ENCODE data around the gene TBCE.

Gene TBCE, protein sequence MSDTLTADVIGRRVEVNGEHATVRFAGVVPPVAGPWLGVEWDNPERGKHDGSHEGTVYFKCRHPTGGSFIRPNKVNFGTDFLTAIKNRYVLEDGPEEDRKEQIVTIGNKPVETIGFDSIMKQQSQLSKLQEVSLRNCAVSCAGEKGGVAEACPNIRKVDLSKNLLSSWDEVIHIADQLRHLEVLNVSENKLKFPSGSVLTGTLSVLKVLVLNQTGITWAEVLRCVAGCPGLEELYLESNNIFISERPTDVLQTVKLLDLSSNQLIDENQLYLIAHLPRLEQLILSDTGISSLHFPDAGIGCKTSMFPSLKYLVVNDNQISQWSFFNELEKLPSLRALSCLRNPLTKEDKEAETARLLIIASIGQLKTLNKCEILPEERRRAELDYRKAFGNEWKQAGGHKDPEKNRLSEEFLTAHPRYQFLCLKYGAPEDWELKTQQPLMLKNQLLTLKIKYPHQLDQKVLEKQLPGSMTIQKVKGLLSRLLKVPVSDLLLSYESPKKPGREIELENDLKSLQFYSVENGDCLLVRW

DNA sequence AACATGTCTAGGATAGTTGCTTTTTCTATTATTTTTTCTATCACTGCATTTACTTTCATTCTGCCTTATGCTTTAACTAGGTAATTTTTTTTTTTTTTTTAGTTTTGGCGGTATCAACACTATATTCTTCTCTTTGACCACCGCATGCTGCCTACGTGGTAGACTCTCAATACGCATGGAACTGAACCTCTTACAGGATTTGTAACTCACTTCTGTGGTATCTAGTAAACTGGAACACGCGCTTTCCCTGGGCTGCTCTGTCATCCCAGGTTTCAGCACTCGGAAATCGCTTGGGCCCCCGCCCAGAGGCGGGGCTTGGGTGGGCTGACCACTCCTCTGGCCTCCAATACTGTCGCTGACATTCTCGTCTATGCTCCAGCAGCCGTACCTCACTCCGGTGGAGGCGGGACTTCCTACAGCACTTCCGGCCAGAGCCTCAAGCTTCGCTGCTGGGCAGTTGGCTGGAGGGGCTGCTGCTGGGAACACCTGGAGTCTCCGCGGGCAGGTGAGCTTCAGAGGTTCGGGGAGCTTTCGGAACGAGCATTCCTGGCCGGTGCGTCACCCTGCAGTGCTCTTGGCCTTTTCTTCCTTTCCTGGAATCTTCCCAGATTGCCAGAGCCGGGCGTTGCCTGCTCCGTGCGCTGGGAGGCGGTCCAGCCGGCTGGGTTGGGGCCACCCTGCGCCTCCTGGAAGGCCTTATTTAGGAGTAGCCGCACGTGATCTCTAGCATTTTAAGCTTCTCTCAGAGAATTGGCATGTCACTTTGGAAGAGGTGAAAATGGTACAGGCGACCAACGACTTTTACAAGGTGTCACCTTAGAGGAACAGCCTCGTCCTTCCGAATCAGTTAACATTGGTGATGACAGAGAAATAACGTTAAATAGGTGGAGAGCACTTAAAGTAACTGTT, at the start of gene TBCE:
Gene TBCE, plus strand, starts transcription at position 428 of the 909 bp plus-strand sequence. CDS start 12,623 bp downstream, outside the sequence.
- DNase-seq (ENCODE audit: low read depth in 1 of 2, low spot score in 1 of 2): peak; percentile 61 to 72

DNA sequence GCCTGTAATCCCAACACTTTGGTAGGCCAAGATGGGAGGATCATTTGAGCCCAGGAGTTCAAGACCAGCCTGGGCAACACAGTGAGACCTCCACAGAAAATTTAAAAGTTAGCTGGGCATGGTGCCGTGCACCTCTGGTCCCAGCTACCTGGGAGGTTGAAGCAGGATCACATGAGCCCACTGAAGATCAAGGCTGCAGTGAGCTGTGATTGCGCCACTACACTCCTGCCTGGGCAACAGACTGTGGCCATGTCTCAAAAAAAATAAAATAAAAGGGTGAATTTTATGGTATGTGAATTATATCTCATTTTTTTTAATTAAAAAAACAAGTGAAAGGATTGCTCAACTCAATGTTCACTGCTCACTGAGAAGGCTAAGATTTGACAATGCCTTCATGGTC, 48.0 kb upstream of the TBCE start:
- no peak for DNase-seq (ENCODE audit: low read depth in 1 of 2, low spot score in 1 of 2)

DNA sequence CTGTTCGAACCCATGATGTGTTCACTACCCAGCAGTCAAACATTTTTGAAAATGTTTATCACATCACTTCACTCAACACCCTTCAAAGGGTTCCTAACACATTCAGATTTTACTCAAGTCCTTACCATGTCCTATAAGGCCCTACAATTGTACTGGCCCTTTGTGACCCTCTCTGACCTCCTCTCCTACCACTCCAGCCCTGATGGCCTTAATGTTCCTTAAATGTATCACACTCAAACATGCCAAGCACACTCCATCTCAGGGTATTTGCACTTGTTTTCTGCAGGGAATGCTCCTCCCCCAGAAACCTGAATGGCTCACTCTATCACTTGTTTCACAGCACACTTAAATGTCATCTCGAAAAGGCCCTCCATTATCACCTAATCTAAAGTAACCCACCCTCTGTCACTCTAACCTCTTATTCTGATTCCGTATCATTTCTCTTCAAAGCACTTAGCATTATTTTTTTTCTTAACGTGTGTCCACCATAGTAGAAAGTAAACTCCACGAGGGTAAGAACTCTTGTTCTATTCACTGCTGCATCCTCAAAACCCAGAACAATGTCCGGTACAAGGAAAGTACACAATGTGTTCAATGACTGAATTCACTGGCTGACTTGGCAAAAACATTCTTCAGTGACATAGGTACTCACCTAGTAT, 46.6 kb upstream of the TBCE start:
- DNase-seq (ENCODE audit: low read depth in 1 of 2, low spot score in 1 of 2): no peak

DNA sequence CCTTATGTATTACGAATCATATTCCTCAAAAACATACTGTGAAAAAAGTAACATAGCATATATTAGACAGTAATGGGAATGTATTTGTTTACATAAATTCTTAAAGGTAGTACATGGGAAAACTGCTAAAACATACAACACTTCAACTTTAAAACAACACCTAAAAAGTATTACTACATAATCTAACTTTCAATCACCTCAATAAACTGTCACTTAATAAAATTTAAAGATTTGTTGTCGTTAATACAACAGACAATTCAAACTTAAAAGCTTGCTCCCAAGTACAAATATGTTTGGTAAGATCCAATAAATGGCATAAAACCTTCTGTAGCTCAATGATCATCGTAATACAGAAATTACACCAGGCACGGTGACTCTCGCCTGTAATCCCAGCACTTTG, 42.9 kb upstream of the TBCE start:
- no peak for DNase-seq (ENCODE audit: low read depth in 1 of 2, low spot score in 1 of 2)

DNA sequence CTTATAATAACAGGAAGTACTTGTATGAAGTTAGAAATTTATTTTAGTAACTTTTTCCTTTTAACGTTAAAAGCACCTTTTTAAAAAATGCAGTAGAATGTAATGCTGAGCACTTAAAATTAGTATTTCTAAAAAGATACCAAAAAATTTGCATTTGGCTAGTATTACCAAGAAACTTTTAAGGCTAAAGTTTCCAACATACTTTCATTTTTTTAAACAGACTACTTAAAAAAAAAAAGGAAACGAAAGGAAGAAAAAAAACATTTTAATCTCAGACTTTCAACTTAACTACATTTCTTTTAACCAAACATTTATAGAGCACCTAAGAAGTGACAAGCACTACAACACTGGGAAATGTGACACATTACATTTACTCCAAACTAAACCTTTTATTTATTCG, 42.1 kb upstream of the TBCE start:
- no peak for DNase-seq (ENCODE audit: low read depth in 1 of 2, low spot score in 1 of 2)

DNA sequence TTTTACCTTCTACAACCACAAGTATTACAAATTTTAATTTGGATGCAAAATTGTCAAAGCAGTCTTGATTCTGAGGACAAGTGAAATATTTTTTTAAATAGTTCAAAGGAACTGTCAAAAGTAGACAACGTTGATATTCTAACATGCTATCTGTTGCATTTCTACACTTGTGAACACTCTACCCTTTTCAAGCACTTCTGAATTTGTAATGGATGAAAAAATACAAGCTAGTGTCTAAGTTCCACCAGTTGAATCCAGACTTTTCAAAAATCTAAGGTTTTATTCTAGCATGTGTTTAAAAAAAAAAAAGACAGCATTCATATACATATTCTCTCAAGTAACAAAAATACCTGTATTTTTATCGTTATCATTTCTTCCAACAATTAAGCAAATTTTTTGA, 41.4 kb upstream of the TBCE start:
- no peak for DNase-seq (ENCODE audit: low read depth in 1 of 2, low spot score in 1 of 2)

DNA sequence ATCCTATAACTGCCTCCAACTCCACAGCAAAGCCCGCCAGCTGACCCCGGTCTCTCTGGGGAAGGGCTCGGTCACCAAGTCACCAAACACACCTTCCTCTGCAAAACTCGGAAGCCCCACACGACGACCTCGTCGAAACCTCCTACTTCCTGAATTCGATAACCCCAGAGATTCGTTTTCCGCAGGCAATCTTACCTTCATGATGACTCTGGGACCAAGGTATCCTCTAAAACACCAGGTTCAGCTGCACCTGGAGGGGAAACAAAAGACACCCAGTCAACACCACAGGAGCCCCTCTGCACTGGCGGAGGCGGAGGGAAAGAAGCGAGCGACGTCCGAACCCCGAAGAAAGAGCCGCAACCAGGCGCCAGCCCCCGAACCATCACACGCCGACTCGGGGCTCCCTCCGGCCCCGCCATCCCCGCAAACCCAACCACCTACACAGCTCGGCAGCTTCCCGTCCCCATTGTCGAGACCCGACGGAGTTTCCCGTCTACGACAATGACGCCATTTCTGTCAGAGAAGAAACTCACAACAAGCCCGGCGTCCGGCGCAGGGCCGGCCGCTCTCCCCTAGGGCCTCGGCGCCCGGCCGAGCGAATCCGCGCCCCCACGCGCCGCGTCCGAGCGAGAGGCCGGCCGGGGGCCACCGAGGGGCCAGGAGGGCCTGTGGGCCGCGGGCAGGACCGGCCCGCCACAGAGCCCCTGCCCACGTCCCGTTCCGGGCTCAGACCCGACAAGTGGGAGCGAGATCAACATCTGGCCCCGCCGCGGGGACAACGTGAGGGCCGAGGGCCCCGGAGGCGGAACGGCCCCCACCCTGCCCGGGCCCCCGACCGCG, 40.3 kb upstream of the TBCE start:
- peak; percentile 32 to 53 for DNase-seq (ENCODE audit: low read depth in 1 of 2, low spot score in 1 of 2)

DNA sequence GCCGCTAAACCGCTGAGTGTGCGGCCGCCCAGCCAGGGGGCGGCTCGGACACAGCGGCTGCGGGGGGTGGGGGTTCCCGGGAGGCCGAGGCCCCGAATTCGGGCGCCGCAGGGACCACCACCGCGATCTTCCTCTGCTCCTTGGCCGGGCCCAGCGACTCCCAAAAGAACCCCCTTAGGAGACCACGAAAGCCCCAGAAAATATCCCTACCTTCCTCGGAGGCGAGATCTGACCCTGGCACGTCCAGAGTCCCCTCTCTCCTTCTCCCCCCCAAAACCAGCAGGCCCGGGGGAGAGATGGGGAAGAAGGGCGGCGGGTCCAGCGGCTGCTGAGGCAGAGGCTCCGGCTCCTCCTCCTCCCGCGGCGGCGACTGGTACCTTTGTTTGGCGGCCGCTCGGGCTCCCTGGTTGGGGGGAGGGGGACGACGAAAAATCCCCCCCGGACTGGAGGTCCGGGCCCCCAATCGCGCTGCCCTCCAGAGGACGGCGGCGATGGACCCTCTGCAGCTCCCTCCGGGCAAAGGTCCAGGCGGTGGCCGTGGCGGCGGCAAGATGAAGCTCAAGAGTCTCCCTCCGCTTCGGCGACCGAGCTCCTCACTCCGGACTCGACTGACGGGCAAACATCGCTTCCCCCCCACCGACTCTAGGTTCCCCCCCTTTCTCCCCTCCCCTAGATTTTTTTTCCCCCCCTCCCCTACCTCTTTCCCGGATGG, 39.5 kb upstream of the TBCE start, which contains the start of gene ARID4B:
Gene ARID4B, minus strand, starts transcription at position 621 of the 712 bp plus-strand sequence. CDS start 1,260 bp downstream, outside the sequence.
- peak in 1 of 2 donors; percentile 24 for DNase-seq (ENCODE audit: low read depth in 1 of 2, low spot score in 1 of 2)

DNA sequence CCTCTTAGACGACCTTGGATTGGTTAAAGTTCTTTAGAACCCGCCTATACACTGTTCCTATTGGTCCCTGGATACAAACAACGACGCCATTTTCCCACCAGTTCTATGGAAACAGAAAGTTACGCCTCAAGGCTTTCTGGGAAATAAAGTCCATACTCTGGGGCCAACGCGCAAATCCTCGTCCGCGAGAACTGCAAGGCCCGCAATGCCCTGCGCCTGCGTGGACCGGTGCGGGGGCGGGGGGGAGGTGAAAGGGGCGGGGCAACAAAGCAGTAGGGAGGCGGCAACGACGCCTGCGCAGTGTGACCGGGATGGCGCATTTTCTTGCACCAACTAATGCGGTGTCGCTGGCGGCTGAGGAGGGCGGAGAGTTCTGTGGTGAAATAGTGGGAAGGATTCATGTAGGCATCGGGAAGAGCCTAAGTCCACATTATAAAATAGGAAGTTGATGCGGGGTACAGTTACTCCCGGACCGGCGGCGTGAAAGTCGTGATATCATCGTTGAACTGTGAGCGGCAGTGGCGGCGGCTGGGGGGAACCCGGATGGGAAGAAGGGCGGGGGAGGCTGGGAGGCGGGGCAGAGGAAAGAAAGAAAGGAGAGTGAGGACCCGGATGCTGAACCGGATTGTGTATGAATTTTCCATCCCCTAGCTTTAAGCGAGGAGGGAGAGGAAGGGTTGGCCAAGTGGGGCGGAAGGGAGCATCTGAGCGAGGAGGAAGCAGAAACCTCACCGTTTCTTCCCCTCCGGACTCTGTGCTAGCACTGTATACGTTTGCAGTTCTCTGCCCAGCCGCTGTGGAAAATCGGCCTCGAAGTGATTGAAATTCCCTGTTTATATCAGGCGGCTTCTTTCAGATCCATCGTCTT, 38.7 kb upstream of the TBCE start, which contains the start of gene GGPS1:
Gene GGPS1, plus strand, starts transcription at position 300 of the 868 bp plus-strand sequence. CDS start 6,695 bp downstream, outside the sequence.
- peak; percentile 97 to 98 for DNase-seq (ENCODE audit: low read depth in 1 of 2, low spot score in 1 of 2)

DNA sequence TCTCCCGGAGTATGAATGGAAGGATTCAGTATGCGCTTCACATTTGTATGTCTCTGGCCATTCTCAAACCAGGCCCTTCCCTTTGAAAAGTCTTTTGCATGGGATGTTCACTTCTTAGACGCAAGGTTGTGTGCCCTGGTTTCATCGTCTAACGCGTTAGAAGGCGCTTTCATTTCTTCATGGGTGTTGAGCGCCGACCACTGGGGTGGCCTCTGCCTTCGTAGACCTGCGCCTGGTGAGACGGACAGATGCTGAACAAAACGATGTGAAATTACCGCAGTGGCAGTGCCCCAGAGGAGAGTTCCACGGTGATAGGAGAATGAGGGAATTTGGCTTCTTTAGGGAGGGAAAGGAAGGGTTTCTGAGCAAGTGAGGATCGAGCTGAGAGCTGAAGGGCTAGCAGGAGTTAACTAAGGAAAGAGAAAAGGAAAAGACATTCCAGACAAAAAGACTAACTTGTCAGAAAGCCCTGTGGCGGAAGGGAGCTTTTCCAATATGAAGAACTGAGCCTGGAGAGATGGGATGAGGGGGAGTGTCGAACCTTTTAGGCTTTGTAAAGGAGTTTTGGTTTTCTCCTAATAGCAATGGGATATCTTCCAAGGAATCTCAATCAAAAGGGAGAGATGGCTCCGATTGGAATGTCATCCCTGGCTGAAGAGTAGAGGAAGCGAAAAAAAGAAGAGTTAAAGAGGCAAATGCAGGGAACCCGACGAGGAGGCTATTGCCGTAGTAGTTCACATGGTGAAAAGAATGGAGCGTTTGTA, 37.9 kb upstream of the TBCE start:
- DNase-seq (ENCODE audit: low read depth in 1 of 2, low spot score in 1 of 2): peak; percentile 10 to 30

DNA sequence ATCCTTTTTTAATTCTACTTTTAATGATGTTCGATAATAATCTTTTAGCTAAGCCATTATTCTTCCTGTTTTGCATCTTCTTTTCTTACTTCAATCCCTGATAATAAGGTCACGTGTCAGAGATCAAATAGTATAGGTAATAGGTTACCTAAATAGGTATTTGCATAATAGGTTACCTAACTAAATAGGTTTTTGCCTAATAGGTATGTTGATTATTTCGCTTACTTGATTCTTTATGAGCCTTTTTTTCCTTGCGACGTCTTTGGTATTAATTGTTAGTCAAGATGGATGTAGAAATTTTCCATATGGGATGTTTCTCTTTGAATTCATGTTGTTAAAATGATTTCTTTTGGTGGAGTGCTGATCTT, 36.3 kb upstream of the TBCE start:
- no peak for DNase-seq (ENCODE audit: low read depth in 1 of 2, low spot score in 1 of 2)

DNA sequence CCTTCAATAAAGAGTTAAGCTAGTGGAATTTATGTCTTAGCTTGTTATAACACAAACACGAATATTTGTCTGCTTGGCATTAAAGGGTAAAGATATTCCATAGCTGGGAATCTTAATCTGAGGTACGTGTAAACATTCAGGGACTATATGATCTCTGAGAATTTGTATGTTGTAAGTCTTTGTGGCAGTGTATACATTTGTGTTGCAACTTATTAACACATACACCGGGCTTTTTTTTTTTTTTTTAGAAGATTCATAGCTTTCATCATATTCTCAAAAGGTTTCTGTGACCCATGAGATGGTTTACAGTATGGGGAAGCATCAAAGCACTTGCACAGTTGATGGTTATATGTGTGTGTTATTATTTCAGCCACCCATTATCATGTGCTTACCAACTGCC, 35.8 kb upstream of the TBCE start:
- no peak for DNase-seq (ENCODE audit: low read depth in 1 of 2, low spot score in 1 of 2)

DNA sequence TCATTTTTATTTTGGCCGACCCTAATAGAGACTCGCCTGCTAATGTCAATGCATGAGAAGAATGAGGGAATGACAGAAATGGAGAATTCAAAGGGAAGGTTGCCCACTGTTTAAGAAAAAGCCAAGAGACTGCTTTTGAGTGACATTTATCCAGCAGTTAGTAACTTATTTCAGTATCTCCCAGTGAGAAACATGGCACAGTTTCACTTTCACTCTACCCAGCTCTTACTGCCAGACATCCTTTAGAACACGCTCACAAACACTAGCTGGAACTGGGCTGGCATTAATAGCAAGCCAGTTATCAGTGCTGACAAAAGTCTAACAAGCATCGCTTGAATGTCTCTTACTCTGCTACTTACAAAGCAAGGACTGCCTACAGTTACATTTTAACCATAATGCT, 30.3 kb upstream of the TBCE start:
- no peak for DNase-seq (ENCODE audit: low read depth in 1 of 2, low spot score in 1 of 2)

DNA sequence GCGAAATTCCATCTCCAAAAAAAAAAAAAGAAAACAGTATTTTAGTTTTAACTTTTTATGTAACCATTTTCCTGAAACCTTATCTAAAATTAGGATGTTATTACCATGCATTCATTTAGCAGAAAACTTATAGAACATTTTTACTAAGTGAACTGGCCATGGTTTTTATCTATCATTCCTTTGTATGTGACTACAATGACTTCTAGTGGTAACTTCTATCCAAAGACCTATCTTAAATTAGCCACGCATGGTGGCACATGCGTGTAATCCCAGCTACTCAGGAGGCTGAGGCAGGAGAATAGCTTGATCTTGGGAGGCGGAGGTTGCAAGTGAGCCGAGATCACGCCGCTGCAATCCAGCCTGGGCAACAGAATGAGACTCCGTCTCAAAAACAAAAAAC, 27.5 kb upstream of the TBCE start:
- DNase-seq (ENCODE audit: low read depth in 1 of 2, low spot score in 1 of 2): no peak

DNA sequence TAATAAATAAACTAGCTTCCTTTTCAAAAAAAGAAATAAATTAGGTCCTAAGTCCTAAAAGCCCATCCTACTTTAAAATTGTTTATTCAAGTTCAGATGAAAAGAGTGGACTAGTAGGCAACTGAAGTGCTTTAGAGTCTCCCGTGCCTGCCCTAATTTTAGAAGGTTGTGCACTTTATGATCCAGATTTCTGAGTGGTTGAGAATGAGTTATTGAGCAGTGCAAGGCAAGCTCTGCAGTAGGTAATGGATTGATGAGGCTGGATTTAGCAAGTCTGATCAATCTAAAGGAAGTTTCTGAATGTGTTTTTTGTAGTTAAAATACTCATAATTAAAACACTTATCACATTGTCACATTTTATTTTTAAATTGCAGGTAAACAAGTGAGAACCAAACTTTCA, 25.9 kb upstream of the TBCE start:
- no peak for DNase-seq (ENCODE audit: low read depth in 1 of 2, low spot score in 1 of 2)

DNA sequence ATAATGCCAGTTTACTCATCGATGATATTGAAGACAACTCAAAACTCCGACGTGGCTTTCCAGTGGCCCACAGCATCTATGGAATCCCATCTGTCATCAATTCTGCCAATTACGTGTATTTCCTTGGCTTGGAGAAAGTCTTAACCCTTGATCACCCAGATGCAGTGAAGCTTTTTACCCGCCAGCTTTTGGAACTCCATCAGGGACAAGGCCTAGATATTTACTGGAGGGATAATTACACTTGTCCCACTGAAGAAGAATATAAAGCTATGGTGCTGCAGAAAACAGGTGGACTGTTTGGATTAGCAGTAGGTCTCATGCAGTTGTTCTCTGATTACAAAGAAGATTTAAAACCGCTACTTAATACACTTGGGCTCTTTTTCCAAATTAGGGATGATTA, 25.2 kb upstream of the TBCE start:
- no peak for DNase-seq (ENCODE audit: low read depth in 1 of 2, low spot score in 1 of 2)

DNA sequence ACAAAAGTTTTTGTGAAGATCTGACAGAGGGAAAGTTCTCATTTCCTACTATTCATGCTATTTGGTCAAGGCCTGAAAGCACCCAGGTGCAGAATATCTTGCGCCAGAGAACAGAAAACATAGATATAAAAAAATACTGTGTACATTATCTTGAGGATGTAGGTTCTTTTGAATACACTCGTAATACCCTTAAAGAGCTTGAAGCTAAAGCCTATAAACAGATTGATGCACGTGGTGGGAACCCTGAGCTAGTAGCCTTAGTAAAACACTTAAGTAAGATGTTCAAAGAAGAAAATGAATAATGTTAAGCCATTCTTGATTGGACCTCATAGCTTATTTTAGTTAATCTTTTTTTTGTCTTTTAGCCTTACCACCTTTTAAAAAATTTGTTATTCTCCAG, 24.8 kb upstream of the TBCE start:
- no peak for DNase-seq (ENCODE audit: low read depth in 1 of 2, low spot score in 1 of 2)

DNA sequence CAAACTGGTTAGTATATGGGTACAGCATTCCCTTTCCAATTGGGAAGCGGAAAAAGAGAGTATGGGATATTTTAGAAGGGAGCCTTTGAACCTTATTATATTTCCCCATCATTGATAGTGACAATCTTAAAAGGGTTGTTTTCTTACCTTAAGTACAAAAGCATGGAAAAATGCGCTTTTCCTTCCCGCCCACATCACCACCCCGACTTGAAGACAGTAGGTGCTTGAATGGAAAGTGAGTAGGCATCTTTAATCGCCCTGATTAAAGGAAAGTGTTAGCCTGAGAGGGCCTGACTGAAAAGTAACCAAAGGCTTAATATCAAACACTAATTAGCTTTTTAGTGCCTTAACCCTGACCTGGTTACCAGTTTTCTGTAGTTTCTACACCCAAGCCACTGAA, 23.5 kb upstream of the TBCE start:
- DNase-seq (ENCODE audit: low read depth in 1 of 2, low spot score in 1 of 2): no peak

All from activated T-helper 1 cell treated with anti-CD3 and anti-CD28 coated beads, Interleukin-2, amount 50 U/mL, for 16 hours (primary cell).